Chondrocyte (in vitro differentiated cells): ENCODE data around the gene OR4D5. TPM values are rescaled to one million over a fixed set of nuclear protein-coding genes. Genes with fewer than 3 reads are reported as not detected.

ENCODE experiments used
- DNase-seq: peaks from one replicate; pipeline ENCODE4 v3.0.0; 2021; ENCODE audit warnings: mixed read lengths, low spot score
- H3K27ac Mint-ChIP-seq: one replicate; pipeline ENCODE4 v1.8.0; 2021; ENCODE audit warnings: mild to moderate bottlenecking, moderate library complexity, mixed read lengths; ENCODE audit not compliant: unreplicated experiment
- H3K27me3 Mint-ChIP-seq: 2 replicates; pipeline ENCODE4 v1.8.0; 2021; ENCODE audit warnings: low read depth, mixed read lengths
- H3K36me3 Mint-ChIP-seq: 2 replicates; pipeline ENCODE4 v1.8.0; 2021; ENCODE audit warnings: low read depth, mixed read lengths
- H3K4me1 Mint-ChIP-seq: 2 replicates; pipeline ENCODE4 v1.8.0; 2021; ENCODE audit warnings: low read depth, mild to moderate bottlenecking, mixed read lengths
- H3K4me3 Mint-ChIP-seq: one replicate; pipeline ENCODE4 v1.8.0; 2021; ENCODE audit warnings: mild to moderate bottlenecking, moderate library complexity, mixed read lengths; ENCODE audit not compliant: unreplicated experiment
- H3K9me3 Mint-ChIP-seq: 2 replicates; pipeline ENCODE4 v1.8.0; 2021; ENCODE audit warnings: low read depth, mixed read lengths
- total RNA-seq: library from RNA; stranded (reverse); gene quantifications from 3 replicates; pipeline ENCODE4 v1.2.1, GENCODE V29; 2021
- TF ChIP-seq, protein P1 (sequence below): fragments of 200-600 bp; sonication (generic); IDR thresholded peaks from 2 replicates; pipeline ENCODE4 v1.5.0; 2021; ENCODE audit warnings: antibody characterized with exemption, mild to moderate bottlenecking, moderate library complexity

The OR4D5 gene
- total RNA-seq, 1 donor from 2014 or later: not detected

DNA sequence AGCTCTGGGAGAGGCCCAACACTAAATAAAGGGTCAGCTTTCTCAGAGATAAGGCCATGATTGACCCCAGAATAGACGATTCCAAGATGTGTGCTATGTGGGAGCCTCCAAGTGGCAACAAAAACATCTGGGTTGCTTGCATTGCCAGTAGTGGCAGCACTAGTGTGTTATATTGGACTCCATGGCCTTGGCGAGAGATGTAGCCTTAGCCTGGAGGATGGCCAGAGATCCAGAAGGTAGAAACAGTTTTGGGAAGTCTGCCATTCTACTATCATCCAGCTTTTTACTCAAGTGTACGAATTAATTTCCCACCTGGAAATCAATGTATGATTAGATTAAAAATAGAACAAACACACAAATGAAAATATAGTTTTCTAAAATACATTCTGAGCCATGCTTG is 34.5 kb upstream of the OR4D5 start:
- H3K4me3 Mint-ChIP-seq: no peak overlapping the region
- peaks cover 7% of the 10 kb centered on the region for H3K27me3 Mint-ChIP-seq

DNA sequence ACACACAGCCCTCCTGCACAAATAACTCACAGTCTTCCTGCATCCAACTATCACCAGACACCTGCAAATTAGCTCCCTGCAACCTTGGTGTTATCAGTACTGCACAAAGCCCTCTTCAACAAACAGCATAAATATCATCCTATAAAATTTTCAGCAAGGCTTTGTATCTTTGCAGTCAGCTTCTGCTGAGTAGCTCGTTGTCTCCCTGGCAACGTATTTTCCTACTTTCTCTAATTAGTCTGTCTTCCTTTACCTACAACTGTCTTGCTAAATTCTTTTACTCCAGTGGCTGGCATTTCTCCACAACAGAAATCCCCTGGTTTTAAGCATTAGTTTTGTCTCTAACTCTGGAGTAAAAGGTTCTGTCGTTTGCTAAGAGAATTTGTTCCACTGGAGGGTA is 33.6 kb upstream of the OR4D5 start:
- H3K4me3 Mint-ChIP-seq: no peak overlapping the region
- H3K27me3 Mint-ChIP-seq: peaks cover 7% of the 10 kb centered on the region
- no peak overlapping the region for H3K27ac Mint-ChIP-seq
- DNase-seq: no peak
- H3K9me3 Mint-ChIP-seq: no peaks in the 10 kb centered on the region
- no peaks in the 10 kb centered on the region for H3K4me1 Mint-ChIP-seq
- no peaks in the 10 kb centered on the region for H3K36me3 Mint-ChIP-seq
- TF ChIP-seq, protein P1, sequence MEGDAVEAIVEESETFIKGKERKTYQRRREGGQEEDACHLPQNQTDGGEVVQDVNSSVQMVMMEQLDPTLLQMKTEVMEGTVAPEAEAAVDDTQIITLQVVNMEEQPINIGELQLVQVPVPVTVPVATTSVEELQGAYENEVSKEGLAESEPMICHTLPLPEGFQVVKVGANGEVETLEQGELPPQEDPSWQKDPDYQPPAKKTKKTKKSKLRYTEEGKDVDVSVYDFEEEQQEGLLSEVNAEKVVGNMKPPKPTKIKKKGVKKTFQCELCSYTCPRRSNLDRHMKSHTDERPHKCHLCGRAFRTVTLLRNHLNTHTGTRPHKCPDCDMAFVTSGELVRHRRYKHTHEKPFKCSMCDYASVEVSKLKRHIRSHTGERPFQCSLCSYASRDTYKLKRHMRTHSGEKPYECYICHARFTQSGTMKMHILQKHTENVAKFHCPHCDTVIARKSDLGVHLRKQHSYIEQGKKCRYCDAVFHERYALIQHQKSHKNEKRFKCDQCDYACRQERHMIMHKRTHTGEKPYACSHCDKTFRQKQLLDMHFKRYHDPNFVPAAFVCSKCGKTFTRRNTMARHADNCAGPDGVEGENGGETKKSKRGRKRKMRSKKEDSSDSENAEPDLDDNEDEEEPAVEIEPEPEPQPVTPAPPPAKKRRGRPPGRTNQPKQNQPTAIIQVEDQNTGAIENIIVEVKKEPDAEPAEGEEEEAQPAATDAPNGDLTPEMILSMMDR: no peak

More for the DNA sequence above, 34.5 kb upstream of the OR4D5 start:
- TF ChIP-seq, protein P1: no peak
- no peaks in the 10 kb centered on the region for H3K36me3 Mint-ChIP-seq
- no peaks in the 10 kb centered on the region for H3K4me1 Mint-ChIP-seq
- DNase-seq: no peak
- H3K9me3 Mint-ChIP-seq: no peaks in the 10 kb centered on the region
- H3K27ac Mint-ChIP-seq: no peak overlapping the region

DNA sequence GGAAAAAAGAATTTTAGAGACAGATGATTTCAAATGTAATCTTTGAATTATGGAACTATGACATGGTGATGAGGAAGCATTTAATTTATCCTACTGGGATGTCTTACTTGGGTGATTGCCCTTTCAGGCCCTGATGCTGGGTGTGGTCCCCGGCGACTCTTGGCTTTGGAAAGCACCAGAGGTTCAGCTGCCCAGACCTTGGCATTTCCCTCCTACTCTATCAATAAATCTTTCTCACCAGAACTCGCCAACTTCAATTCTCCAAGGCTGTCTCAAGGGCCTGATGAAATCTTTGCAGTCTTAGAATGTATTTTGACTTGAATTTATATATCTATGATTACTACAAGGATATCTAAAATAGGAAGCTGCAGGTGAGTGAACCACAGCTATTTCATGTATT is 18.5 kb upstream of the OR4D5 start:
- TF ChIP-seq, protein P1: no peak
- Mint-ChIP-seq H3K9me3 (no peaks in the 10 kb centered on the region), H3K4me3 (no peak overlapping the region), H3K4me1 (no peaks in the 10 kb centered on the region), H3K27me3 (peaks cover 4% of the 10 kb centered on the region), H3K36me3 (no peaks in the 10 kb centered on the region), H3K27ac (no peak overlapping the region)
- no peak for DNase-seq

DNA sequence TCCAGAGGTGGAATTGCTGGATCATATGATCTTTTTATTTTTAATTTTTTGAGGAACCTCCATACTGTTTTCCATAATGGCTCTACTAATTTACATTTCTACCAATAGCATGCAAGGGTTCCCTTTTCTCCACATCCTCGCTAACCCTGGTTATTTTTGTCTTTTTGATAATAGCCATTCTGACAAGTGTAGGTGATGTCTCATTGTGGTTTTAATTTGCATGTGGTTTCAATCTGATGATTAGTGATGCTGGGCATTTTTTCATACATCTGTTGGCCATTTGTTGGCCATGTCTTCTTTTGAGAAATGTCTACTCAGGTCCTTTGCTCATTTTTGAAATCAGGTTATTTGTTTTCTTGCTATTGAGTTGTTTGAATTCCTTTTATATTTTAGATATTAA is 15.4 kb upstream of the OR4D5 start:
- H3K4me3 Mint-ChIP-seq: no peak overlapping the region
- H3K36me3 Mint-ChIP-seq: no peaks in the 10 kb centered on the region
- H3K9me3 Mint-ChIP-seq: no peaks in the 10 kb centered on the region
- TF ChIP-seq, protein P1: no peak
- H3K4me1 Mint-ChIP-seq: no peaks in the 10 kb centered on the region
- peaks cover 1% of the 10 kb centered on the region for H3K27me3 Mint-ChIP-seq
- DNase-seq: no peak
- H3K27ac Mint-ChIP-seq: no peak overlapping the region

DNA sequence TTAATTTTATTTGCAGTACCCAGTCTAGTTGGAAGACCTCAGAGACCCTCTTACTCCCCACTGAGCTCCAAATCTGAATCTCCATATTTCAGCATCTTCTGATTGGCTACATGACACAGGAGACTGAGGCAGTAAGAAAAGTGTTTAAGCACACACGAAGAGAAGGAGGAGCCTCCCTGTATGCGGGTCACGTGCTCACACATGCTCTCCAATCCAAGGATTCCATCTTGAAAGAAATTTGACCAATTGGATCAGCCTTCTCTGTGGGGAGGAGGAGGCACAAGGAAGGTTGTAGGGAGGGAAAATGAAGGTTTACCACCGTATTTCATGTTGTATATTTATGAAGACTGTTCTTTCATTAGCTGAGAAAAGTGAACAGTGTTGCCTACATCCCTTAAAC is 3.0 kb downstream of the OR4D5 start:
- peaks cover under 1% of the 10 kb centered on the region for H3K27me3 Mint-ChIP-seq
- TF ChIP-seq, protein P1: no peak
- no peak overlapping the region for H3K4me3 Mint-ChIP-seq
- no peak for DNase-seq
- H3K4me1 Mint-ChIP-seq: no peaks in the 10 kb centered on the region
- H3K36me3 Mint-ChIP-seq: no peaks in the 10 kb centered on the region
- H3K9me3 Mint-ChIP-seq: peaks cover 4% of the 10 kb centered on the region
- H3K27ac Mint-ChIP-seq: no peak overlapping the region
